GM12873 (cell line): ENCODE data around the gene PTPN5.

ENCODE experiments used
- TF ChIP-seq, protein P1 (sequence below): IDR thresholded peaks from 2 replicates; pipeline ENCODE4 v1.5.1; 2012; ENCODE audit warnings: low read depth, mild to moderate bottlenecking, moderate library complexity, low read length, control low read depth; ENCODE audit not compliant: insufficient read depth; ENCODE audit errors: missing control alignments

The PTPN5 gene

DNA sequence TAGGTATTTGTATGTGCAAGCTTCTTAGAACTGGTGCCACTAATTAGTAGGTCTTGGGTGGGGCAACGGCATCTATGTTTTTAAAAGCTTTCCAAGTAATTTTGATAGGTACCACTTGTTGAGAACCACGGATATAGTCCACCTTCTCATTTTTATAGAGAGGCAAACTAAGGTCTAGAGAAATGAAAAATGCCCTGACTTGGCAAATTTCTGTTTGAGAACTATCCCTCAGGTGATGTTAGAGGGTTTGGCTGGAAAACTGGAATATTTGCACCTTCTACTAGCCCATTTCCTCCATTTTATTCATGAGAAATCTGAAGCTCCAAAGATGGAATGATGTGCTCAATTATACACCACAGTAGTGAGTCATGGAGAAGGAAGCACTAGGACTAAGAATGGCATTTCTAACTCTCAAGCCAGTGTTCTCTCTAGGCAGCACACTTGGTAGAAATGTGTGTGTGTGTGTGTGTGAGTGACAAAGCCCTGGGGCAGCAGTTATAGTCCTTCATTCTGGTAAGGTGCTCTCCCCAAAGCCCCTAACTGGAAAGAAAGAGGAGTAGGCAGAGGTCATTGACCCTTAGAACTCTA lies 94.9 kb downstream of the PTPN5 start:
- TF ChIP-seq, protein P1, sequence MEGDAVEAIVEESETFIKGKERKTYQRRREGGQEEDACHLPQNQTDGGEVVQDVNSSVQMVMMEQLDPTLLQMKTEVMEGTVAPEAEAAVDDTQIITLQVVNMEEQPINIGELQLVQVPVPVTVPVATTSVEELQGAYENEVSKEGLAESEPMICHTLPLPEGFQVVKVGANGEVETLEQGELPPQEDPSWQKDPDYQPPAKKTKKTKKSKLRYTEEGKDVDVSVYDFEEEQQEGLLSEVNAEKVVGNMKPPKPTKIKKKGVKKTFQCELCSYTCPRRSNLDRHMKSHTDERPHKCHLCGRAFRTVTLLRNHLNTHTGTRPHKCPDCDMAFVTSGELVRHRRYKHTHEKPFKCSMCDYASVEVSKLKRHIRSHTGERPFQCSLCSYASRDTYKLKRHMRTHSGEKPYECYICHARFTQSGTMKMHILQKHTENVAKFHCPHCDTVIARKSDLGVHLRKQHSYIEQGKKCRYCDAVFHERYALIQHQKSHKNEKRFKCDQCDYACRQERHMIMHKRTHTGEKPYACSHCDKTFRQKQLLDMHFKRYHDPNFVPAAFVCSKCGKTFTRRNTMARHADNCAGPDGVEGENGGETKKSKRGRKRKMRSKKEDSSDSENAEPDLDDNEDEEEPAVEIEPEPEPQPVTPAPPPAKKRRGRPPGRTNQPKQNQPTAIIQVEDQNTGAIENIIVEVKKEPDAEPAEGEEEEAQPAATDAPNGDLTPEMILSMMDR, result no peak

DNA sequence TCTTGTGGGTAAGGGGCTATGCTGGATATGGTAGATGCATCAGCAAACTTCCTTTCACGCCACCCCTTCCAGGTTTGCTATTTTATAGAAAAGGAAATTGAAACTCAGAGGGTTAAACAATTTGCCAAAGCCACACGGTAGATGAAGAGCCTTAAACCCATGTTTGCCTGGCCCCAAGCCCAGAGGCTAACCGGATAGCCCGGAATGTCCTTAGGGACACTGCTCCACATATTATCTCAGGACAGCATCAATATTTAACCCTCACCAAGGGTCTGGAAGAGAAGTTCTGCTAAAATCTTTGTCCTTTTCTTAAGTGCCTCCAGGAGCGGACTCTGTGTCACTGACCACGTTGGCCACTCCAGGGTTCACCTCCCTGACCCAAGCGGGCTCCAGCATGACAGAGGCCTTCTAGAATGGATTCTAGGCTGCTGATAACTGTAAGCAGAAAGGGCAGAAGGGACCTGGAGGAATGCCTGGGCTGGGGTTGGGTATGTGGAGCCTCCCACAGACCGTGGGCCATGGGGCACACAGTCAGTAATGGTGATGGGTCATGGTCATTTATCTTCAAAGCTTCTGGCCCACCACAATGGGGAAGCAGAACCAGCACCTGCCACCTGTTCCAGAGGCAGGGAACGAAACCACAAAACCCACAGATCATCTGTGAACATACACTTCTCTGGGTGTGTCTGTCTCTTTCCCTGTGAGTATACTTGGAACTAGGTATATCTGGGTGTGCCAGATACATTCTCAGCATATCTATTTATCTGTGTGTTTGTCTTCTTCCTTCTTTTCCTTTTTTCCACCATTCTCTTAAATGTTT lies 98.4 kb downstream of the PTPN5 start:
- TF ChIP-seq, protein P1, result no peak

GRCh38 chr11:18684267-18684666 lies 107.3 kb downstream of the PTPN5 start:
- TF ChIP-seq, protein P1, result no peak

DNA sequence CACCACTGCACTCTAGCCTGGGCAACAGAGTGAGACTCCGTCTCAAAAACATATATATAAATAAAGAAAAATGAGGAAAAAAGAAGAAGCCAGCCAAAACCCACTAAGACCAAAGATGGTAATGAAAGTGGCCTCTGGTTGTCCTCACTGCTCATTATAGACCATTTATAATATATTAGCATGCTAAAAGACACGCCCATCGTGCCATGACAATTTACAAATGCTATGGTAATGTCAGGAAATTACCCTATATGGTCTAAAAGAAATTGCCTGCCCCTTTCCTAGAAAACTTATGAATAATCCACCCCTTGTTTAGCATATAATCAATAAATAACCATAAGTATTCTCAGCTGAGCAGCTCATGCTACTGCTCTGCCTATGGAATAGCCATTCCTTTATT lies 109.1 kb downstream of the PTPN5 start:
- TF ChIP-seq, protein P1, result no peak
